Activated CD8-positive, alpha-beta memory T cell treated with anti-CD3 and anti-CD28 coated beads, Interleukin-2, amount 50 U/mL, for 24 hours (primary cell): Measurements from ENCODE around the gene XYLT1.

ENCODE experiments used
- DNase-seq: peaks from one replicate; pipeline ENCODE4 v3.0.0-alpha.2; 2020; ENCODE audit errors: extremely low read depth

Gene XYLT1

DNA sequence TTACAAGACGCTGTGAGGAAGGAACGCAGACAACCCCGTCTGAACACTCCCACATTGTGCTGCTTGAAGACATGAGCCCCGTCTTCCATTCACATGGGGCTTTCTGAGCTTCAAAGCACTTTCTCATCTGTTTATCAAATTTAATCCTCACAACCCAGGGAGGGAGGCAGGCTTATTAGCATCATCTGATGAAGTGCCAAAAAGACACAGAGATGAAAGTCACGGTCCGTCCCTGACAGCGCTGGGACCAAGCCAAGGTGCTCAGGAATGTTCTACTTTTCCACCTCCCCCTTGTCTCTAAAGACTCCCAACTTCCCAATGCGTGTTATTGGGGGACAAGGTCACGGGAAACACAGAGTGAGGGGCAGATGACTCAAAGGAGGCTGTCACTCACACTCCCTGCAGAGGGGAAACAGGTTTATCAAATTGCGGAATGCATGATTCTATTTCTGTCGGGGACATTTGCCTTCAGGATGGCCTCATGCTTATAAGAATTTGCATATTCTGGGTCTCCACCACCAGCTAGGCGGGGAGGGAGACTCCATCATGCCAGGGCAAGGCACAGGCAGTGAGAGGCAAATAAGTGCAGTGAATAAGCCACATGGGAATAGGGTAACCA lies 10.7 kb downstream of the XYLT1 start:
- DNase-seq = no peak

DNA sequence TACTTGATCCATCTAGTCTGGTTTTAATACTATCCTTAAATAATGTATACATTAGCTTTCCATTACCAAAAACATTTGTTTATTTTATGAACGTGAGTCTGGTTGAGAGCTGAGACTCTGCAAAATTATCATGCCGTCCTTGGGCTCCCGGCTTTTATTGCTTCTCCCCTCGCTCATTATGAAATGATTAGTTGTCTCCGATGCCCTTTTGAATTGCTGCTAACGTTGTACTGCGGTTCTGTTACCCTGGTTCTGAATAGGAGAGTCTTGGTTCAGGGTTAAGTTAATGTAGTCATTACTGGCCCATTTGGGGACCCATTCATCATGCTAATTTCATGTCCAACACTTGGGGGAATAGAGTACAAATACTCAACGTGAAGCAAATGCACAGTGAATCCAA lies 12.8 kb downstream of the XYLT1 start:
- DNase-seq = no peak

DNA sequence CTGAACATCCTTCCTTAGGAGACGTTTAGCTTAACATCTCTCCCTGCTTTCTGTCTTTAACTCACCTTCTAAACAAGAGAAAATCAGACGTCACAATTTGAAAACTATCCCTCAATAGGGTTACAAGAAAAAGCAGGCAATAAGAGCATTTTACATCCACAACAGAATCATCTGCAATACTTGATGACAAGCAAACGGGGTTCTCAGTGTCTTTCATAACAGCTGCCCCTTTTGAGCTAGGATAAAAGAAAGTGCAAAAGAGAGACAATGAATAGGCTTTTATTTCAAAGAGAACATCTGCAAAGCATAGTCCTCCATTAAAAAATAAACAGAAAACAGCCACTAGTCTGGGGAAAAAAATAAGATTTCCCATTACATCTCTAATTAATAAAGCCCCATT lies 13.2 kb downstream of the XYLT1 start:
- DNase-seq = no peak

DNA sequence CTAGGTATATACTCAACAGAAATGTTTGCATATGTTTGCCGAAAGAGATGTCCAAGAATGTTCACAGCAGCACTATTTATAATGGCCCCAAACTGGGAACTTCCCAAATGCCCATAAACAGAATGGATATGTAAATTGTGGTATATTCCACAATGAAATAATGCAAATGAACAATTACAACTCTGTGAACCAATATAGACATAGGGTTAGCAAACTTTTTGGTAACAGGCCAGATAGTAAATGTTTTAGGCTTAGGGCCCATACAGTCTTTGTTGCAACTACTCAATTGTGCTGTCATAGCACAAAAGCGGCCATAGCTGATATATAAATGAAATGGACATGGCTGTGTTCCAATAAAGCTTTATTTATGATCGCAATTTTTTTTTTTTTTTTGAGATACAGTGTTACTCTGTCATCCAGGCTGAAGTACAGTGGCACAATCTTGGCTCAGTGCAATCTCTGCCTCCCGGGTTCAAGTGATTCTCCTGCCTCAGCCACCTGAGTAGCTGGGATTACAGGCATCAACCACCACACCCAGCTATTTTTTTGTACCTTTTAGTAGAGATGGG lies 16.5 kb downstream of the XYLT1 start:
- no peak for DNase-seq

DNA sequence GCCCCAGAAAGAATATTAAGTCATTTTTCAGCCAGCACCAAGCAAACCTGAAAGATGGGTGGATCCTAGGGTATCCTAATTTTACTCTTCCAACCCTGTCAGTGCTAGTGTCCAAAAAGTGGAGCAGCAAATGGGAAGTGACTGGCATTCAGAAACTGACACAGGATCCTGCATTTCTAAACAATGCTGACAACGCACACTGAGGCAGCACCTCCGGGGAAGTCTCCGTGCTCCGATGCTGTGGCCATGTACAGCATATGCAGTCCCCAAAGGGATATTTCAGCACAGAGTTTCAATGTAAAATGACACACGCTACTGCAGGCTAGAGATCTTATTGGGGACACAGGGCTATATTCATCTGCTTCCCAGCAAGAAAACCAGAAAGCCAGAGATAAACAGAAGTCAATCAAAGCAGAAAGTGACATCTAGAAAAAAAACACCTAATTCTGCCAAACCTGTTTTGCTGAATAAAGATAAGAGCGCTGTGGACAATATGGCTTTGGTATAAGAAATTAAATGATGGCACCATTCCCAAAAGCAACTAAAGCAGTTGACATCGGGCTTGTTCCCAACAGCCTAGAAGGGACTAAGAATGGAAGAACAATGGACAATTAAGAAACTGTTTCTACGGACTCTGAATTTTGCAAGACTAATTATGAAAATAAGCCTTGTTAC lies 17.3 kb downstream of the XYLT1 start:
- no peak for DNase-seq

DNA sequence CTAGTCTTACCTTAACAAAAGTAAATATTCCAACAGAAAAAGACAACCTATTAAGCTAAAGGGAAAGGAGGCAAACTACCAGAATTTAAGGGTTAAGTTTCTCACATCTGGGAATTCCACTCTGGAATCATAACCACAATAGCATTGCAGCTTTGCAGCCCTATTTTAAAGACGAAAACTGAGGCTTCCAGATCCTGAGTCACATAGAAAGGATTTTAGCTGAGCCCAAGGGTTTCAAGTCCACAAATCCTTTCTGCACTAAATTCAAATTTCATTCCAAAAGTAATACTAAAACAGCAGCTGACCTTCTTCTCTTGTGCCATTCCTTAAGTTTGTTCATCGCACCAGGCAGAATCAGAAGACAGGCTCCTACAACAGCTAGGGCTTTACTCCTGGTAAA lies 17.8 kb downstream of the XYLT1 start:
- DNase-seq = no peak

DNA sequence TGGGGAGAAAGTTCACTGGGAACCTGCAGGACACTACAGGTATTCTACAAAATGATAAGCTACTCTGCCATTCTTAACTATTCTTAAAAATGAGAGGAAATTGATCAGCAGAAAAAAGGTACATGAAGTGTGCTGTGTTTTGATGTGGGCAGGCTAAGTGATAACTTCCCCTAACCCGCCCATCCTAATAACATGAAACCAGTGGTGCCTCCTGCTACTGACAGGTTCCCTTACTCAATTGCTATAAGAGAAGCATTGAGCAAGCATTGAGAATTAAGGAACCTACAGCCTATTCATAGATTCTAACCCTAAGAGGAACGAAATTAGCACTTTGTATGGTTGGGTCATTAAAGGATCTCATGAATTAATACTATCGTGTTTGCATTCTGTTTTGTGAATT lies 18.9 kb downstream of the XYLT1 start:
- no peak for DNase-seq

DNA sequence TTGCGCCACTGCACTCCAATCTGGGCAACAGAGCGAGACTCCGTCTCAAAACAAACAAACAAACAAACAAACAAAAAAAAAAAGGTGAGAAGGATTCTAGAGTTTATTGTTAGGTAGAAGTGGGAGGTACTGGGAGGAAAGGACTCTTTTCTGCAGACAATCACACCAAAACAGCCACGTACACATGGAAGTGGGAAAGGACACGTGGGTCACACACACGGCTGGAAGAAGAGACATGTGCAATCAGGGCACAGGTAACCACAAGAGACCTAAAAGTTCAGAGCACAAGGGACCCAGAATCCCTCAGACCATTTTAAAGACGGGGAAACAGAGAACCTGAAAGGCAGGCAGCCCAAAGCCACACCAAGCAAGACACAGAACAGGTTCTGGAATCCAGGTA lies 20.5 kb downstream of the XYLT1 start:
- no peak for DNase-seq

DNA sequence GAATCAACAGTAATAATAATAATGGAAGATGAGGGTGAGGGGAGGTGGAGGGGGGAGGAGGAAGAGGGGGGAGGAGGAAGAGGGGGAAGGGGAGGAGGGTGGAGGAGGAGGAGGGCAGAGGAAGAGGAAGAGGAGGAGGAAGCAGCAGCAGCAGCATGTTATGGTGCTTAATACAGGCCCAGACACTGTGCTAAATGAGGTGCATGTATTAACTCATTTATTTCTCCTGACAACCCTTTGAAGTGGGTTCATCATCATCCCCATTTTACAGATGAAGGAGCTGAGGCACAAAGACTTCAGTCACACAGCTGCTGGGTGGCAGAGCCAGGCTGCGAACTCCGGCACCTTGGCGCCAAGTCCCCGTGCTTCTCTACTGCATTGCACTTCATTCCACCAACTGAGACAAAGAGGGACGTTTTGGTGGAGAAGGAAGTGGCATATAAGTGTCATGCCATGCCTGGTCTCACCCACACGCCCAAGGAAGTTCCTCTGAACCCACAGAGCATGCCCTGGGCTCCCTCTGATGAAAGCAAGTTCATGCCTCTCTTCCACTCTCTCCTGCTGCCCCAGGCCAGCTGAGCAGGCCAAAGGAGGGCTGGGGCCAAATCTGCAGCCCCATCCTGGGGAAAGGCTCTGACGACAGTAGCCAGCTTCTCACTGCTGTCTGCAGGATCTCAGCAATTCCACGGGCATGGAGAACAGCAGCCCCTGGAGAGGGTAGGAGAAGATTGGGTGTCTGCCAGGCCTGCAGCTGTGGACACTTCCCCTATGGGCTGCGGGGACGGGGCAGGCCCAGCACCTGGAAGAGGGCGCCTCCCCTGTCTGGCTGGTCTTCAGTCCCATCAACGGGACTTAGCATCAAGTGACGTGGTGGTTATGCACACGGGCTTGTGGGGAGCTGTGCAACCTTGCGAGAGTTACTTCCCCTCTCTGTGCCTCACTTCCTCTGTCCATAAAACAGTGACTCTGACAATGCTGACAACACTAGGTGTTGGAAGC lies 21.8 kb downstream of the XYLT1 start:
- DNase-seq = no peak

DNA sequence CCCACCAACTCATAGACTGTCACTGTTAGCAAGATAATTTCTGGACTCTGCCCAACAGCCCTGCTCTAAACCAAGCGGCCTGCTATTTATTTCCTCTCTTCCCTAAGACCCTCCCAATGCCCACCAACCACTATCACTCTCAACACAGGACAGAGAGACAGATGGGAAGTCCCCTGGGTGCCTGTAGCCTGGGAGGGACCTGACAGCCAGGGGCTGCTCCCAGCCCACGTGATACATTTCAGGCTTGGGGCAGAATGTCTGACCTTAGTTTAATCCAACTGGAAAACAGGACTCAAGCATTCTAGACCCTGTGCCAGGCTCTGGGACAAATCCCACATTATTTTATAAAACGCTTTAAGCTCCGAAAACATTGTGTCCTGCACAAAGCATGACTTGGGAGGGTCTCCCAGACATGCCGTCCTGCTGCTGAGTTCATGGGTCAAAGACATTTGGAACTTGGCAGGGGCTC lies 23.6 kb downstream of the XYLT1 start:
- no peak for DNase-seq

DNA sequence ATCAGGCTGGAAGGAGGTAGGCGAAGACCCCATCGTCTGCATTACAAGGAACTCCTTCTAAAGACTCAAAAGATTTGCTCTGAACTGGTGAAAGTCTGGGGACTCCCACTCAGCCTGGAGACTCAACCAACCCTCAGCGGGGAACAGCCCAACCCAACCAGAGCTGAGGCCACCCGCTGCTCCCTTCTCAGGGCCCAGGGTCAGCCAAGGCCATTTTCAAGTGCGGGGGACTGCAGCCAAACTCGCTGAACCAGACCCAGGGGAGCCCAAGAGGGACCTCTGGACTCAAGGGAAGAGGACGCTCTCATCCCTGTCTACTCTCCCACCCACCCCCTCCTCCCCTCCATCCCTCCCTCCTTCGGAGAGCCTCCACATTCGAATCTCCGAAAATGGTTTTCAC lies 24.1 kb downstream of the XYLT1 start:
- no peak for DNase-seq

DNA sequence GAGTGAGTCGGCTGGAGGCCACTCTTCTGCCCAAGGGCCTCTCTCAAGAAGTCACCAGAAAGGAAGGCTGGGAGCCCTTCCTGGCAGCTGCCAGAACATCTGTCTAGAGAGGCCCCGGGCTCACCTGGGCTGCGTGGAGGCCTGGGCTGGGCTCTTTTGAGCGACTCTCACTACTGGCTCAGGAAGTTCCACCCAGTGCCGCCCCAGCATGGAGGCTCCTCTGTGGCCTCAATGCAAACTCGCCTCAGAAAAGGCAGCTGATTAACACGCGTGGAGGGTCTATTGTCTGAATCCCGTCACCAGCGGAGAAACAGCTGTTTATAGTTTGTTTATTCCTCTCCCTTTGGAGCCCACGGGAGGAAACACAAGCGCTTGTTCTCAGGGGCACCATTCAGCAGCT lies 25.3 kb downstream of the XYLT1 start:
- DNase-seq = no peak

DNA sequence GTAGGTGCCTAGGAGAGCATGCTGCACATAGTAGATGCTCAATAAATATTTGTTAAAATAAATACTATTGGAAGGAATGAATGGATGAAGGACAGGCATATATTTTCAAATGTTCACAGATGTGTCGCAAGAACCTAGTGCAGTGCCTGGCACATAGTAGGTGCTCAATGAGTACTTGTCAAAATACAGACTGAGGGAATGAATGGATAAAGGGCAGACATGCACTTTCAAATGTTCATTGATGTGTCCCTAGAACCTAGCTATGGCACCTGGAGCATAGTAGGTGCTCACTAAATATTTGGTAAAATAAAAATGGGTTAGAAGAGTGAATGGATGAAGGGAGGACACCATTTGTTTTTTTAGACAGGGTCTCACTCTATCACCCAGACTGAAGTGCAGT lies 26.1 kb downstream of the XYLT1 start:
- DNase-seq = no peak

DNA sequence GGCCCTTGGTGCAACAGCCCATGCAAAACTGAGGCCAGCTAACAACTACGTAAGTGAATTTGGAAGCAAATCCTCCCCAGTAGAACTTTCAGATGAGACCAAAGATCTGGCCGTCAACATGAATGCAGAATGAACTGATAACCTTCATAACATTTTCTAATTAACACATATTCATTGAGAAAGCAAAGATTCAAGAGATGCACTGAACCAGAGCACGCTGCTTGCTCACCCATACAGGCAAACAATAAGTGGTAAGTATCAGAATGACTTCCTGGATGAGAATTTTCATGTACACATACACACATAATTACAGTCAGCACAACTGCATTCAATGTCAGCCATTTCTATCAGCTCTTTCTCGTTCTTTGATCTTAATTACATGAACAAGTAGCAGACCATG lies 30.6 kb downstream of the XYLT1 start:
- no peak for DNase-seq

DNA sequence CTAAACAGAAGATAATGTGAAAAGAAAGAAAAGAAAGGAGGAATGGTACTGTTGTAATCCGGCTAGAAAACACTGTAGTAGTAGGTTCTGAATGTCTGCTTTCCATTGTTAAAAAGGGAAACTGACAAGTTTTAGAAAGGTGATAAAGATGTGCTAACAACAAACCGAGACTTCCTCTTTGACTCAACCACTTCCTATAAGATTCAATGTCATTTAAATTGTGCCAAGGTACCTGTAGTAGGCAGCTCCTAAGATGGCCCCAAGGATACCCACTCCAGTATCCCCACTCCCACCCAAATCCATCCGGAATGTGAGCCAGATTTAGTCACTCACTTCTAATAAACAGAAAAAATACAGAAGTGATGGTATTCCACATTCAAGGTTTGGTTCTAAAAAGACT lies 31.2 kb downstream of the XYLT1 start:
- DNase-seq = no peak

DNA sequence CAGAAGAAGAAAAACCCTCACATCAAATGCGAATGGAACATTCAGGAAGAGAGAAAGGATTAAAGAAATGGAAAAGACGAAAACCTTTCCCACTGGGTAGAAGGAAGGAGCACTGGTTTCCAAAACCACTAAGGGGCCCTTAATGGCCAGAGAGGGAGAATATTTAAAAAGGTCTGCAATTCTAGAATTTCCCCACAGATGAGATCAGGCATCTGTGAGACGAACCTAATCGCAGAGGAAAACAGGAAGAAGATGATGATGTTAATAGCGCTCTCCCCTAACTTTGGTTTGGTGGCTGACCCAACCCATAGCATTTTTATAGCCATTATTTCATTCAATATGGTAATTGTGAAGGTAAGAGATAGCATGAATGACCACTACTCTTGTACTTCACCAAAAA lies 32.8 kb downstream of the XYLT1 start:
- DNase-seq = no peak

DNA sequence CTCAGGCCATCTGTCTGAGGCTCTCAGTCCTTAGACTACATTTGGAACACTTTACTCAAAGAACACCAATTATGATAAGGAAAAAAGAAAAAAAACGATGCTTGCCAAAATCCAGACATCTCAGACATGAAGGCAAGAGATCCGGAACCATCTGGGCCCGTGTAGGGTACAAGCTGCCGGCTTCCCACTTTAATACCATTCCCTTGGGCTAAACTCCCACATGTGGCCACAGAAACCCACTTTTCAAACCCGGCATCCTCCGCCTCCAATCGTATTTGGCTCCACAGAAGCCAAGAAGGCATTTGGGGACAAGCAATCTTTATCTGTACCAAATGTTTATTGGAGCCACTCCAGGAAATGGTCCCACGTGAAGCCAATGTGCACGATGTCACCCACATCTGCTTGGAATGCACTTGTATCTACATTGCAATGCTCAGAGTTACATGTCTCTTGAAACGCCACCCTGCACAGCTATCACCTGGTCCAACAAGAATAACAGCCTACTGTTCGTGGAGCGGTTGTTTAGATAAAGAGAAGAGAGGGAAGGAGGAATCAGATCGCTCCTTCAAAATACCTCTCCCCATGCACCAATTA lies 33.5 kb downstream of the XYLT1 start:
- no peak for DNase-seq

DNA sequence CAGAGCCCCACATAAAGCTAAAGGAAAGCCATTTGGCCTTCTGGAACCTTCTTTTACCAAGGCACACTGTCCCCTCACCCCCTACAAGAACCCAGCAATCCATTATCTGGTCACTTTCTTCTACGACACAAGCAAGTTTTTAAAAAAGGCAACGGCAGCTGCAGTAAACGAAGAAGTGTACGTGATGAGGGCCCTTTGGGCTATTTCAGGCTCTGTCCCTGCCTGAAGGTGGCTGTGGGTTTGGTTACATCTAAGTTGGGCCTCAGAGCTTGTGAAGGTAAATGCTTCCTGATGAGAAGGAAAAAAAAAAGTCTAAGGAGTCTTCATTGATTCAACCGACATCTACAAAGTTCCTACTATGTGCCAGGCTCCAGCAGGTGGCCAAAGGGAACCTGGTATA lies 35.4 kb downstream of the XYLT1 start:
- no peak for DNase-seq

DNA sequence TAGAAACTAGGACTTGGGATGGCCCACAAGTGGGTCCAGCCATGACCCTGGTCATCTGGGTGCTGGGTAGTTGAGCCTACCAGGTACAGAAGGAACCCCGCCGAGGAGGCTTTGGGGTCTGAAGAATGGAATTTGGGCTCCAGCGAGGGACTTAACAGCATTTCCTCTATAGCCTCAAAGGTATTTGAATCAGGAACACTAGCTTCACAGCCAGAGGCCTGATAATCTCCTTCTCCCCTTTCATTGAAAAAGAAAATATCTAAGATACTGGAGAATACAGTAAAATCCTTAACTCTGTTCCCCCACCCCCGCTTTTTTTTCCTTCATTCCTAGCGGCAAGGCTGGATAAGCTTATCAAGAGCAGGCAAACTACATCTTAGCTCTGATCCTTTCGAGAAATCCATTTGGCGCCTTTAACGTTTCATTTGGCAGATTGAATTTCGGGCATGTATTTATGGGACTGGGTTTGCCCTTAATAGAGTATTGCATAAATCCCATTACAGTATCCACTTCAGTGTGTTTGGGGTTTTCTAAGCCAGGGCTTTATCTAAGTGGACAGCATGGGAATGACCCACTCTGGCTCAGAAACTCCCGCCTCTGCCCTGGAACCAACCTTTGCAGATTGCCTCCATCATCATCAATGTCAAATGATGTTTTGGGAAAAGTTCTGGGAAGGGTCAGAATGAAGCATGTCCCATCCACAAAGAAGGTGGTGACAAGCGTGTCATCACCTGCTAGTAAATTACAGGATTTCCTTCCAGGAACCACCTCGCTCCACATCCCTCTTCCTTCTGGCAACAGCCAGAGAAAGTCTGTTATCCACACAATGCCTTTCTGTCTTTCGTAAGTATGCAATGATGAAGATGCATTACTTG lies 36.9 kb downstream of the XYLT1 start:
- DNase-seq = no peak

DNA sequence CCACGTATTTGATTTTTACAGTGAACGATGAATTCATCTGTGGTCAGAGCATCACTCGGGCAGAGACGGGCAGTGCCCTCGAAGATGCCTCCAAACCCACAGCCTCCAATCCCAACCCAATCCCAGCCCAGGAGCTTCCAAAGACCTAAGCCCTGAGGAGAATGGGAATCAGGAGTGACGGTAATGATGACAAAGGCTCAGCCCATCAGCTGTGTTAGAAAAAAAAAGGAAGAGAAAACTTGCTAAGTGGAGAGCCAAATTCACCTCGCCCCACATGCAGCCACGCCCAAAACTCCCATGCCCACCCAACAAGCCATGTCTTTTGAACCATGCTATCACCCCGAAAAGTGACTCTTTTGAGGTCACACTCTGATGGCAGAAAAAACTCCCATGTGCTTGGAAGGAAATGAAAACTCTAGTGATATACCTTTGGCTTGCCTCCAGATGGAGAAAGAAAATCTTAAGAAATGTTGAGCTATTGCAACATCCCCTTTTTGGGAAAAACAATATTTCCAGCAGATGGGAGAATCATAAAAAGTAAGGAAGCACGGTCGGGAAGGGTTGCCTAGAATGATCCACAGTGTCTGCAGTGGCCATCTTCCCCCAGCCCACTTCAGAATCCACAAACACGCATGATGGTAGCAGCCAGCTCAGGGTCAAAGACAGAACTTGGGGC lies 37.7 kb downstream of the XYLT1 start:
- DNase-seq = no peak
